ENCODE results near the gene TTC14. TPM values are rescaled to one million over a fixed set of nuclear protein-coding genes. Genes with fewer than 3 reads are reported as not detected.
A peak's percentile ranks its signal among the peaks of the same experiment; 100 is the strongest.
"Not testable (repeated sequence)": the region's sequence is repeated elsewhere in the genome, so short reads cannot be mapped to it uniquely, and the experiment has no call there.

TTC14 gene
- total and polyA plus RNA-seq, 2 donors from 2014 or later, result 28.5 to 52.8 TPM

DNA sequence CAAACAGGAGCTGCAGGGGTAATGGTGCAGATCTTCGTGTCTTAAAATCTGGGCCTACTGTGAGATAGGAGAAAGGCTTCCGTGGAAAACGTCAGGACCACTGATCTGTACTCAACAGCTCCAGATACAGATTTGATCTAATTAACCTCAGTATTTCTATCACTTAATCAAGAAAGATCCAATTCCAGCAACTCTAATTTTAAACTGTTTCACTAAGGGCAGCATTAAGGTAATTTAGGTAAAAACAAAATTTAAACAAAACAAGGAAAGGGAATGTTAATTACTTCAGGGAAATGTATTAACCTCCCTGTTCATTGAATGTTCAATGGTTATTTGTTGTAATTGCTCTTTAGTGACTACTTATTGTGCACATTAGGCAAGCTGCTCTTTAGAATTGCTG is 26.4 kb upstream of the TTC14 start:
- intact Hi-C loops (cut with DNase I), result no loop called here
- no peak overlapping the region for H3K27ac ChIP-seq (ENCODE audit: low read depth in 2 of 2, low read length in 2 of 2)
- no peaks in the 10 kb centered on the region for H3K36me3 ChIP-seq (ENCODE audit: control insufficient read depth in 2 of 3, insufficient read depth in 3 of 3, low read length in 3 of 3)
- H3K9me3 ChIP-seq (ENCODE audit: control insufficient read depth in 2 of 3, insufficient read depth in 1 of 3, low read length in 3 of 3), result no peaks in the 10 kb centered on the region
- no peaks in the 10 kb centered on the region for H3K27me3 ChIP-seq (ENCODE audit: control insufficient read depth, insufficient read depth, low read length)
- DNase-seq, result no peak
- no peaks in the 10 kb centered on the region for H3K4me1 ChIP-seq (ENCODE audit: control insufficient read depth in 2 of 3, insufficient read depth in 2 of 3, low read depth in 1 of 3, low read length in 3 of 3)
- H3K4me3 ChIP-seq (ENCODE audit: low read length in 3 of 3), result no peak overlapping the region
- FAIRE-seq, result no peak
- no peak overlapping the region for H3K9ac ChIP-seq (ENCODE audit: low read length in 3 of 3)
- TF ChIP-seq, protein P1, sequence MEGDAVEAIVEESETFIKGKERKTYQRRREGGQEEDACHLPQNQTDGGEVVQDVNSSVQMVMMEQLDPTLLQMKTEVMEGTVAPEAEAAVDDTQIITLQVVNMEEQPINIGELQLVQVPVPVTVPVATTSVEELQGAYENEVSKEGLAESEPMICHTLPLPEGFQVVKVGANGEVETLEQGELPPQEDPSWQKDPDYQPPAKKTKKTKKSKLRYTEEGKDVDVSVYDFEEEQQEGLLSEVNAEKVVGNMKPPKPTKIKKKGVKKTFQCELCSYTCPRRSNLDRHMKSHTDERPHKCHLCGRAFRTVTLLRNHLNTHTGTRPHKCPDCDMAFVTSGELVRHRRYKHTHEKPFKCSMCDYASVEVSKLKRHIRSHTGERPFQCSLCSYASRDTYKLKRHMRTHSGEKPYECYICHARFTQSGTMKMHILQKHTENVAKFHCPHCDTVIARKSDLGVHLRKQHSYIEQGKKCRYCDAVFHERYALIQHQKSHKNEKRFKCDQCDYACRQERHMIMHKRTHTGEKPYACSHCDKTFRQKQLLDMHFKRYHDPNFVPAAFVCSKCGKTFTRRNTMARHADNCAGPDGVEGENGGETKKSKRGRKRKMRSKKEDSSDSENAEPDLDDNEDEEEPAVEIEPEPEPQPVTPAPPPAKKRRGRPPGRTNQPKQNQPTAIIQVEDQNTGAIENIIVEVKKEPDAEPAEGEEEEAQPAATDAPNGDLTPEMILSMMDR (IDR thresholded peaks at IDR 0.05; ENCODE audit: borderline replicate concordance, extremely low read depth, insufficient read depth), result no peak

DNA sequence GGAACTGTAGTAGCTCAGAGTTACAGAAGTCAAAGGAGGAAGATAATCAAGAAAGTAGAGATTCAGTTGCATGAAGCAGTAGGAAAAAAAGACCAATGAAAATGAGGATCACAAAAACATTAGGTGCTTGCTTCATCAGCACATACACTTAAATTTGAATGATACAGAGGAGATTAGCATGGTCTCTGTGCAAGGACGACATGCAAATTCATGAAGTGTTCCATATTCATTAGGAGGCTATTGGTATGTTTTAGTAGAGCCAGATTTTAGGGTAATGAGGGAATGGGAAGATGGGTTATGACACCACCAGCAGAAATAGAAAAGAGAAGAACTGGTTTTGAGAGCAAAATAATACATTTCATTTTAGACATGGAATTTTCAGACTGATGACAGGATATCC is 21.0 kb upstream of the TTC14 start:
- TF ChIP-seq, protein P1 (IDR thresholded peaks at IDR 0.05; ENCODE audit: borderline replicate concordance, extremely low read depth, insufficient read depth), result no peak
- no peak overlapping the region for H3K9ac ChIP-seq (ENCODE audit: low read length in 3 of 3)
- no peaks in the 10 kb centered on the region for H3K27me3 ChIP-seq (ENCODE audit: control insufficient read depth, insufficient read depth, low read length)
- H3K36me3 ChIP-seq (ENCODE audit: control insufficient read depth in 2 of 3, insufficient read depth in 3 of 3, low read length in 3 of 3), result no peaks in the 10 kb centered on the region
- no peak overlapping the region for H3K4me3 ChIP-seq (ENCODE audit: low read length in 3 of 3)
- intact Hi-C loops (cut with DNase I), result no loop called here
- FAIRE-seq, result no peak
- DNase-seq, result no peak
- no peak overlapping the region for H3K27ac ChIP-seq (ENCODE audit: low read depth in 2 of 2, low read length in 2 of 2)
- no peaks in the 10 kb centered on the region for H3K9me3 ChIP-seq (ENCODE audit: control insufficient read depth in 2 of 3, insufficient read depth in 1 of 3, low read length in 3 of 3)
- H3K4me1 ChIP-seq (ENCODE audit: control insufficient read depth in 2 of 3, insufficient read depth in 2 of 3, low read depth in 1 of 3, low read length in 3 of 3), result no peaks in the 10 kb centered on the region

DNA sequence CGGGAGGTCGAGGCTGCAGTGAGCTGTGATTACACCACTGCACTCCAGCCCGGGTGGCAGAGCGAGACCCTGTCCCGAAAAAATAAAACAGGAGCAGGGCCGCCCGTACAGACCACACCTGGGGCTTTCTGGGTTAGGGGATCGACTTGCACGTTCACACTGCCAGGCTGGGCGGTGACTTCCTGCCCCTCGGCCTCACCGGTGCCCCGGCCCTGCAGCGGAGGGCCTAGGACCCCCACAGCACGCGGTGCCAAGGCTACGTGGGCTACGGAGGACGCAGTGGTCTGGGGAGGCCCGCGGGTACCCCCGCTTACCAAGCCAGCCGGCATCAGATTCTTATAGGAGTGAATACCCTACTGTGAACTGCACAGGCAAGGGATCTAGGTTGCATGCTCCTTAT is 11.6 kb upstream of the TTC14 start:
- intact Hi-C loops (cut with DNase I), result no loop called here
- H3K27me3 ChIP-seq (ENCODE audit: control insufficient read depth, insufficient read depth, low read length), result no peaks in the 10 kb centered on the region
- DNase-seq, result peak in 1 of 5 donors; percentile 53

DNA sequence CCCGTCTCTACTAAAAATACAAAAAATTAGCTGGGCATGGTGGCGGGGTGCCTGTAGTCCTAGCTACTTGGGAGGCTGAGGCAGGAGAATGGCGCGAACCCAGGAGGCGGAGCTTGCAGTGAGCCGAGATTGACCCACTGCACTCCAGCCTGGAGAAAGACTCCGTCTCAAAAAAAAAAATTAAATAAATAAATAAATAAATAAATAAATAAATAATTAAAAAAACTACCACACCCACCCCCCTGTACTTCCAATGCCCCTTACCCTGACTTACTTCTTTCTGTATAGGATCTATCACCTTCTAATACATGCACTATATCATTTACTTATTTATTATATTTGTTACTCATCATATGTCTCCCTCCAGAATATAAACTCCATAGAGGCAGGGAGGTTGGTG is 8.3 kb upstream of the TTC14 start:
- H3K9me3 ChIP-seq (ENCODE audit: control insufficient read depth in 2 of 3, insufficient read depth in 1 of 3, low read length in 3 of 3); H3K27me3 ChIP-seq (ENCODE audit: control insufficient read depth, insufficient read depth, low read length); DNase-seq; intact Hi-C loops (cut with DNase I); FAIRE-seq; H3K9ac ChIP-seq (ENCODE audit: low read length in 3 of 3); H3K4me3 ChIP-seq (ENCODE audit: low read length in 3 of 3); H3K36me3 ChIP-seq (ENCODE audit: control insufficient read depth in 2 of 3, insufficient read depth in 3 of 3, low read length in 3 of 3); H3K4me1 ChIP-seq (ENCODE audit: control insufficient read depth in 2 of 3, insufficient read depth in 2 of 3, low read depth in 1 of 3, low read length in 3 of 3); H3K27ac ChIP-seq (ENCODE audit: low read depth in 2 of 2, low read length in 2 of 2): not testable (repeated sequence)

More for the DNA sequence above, 11.6 kb upstream of the TTC14 start:
- TF ChIP-seq, protein P1 (IDR thresholded peaks at IDR 0.05; ENCODE audit: borderline replicate concordance, extremely low read depth, insufficient read depth), result no peak
- Histone ChIP-seq H3K36me3 (ENCODE audit: control insufficient read depth in 2 of 3, insufficient read depth in 3 of 3, low read length in 3 of 3) (no peaks in the 10 kb centered on the region), H3K4me1 (ENCODE audit: control insufficient read depth in 2 of 3, insufficient read depth in 2 of 3, low read depth in 1 of 3, low read length in 3 of 3) (no peaks in the 10 kb centered on the region), H3K4me3 (ENCODE audit: low read length in 3 of 3) (no peak overlapping the region), H3K9me3 (ENCODE audit: control insufficient read depth in 2 of 3, insufficient read depth in 1 of 3, low read length in 3 of 3) (no peaks in the 10 kb centered on the region), H3K9ac (ENCODE audit: low read length in 3 of 3) (no peak overlapping the region), H3K27ac (ENCODE audit: low read depth in 2 of 2, low read length in 2 of 2) (no peak overlapping the region)
- FAIRE-seq, result no peak
